B cell (primary cell): Measurements from ENCODE around the gene EZH1. TPM values are rescaled to one million over a fixed set of nuclear protein-coding genes. Genes with fewer than 3 reads are reported as not detected.
A peak's percentile ranks its signal among the peaks of the same experiment; 100 is the strongest.

ENCODE experiments used
- ATAC-seq: fragments of 200-7000 bp; cut with Tn5 transposase; one replicate; pipeline ENCODE4 v1.10.0; 2021; ENCODE audit warnings: low read depth, mild to moderate bottlenecking, moderate number of reproducible peaks, moderate library complexity
- CTCF ChIA-PET: fragments of 350-600 bp; sonication (Branson Sonifier 250); formaldehyde crosslinking; loops from one replicate; lab custom pipeline; 2021; ENCODE audit warnings: antibody characterized with exemption, inconsistent platforms; lab: Charles Lee
- POLR2A ChIA-PET: fragments of 350-600 bp; sonication (Branson Sonifier 250); formaldehyde crosslinking; loops from one replicate; lab custom pipeline; 2021; ENCODE audit warnings: antibody characterized with exemption; lab: Charles Lee
- DNase-seq: peaks from one replicate; pipeline ENCODE4 v3.0.0; 2013
- H2AFZ ChIP-seq: 2 replicates; pipeline ENCODE4 v1.6.1; 2012; ENCODE audit warnings: mild to moderate bottlenecking, low read depth, low read length; ENCODE audit not compliant: insufficient read depth, poor library complexity, severe bottlenecking
- H3K27ac ChIP-seq, 2 donors: 1 replicate in 1 of 2; 2 replicates in 1 of 2; pipeline ENCODE4 v1.5.1; 2012 to 2013; ENCODE audit warnings: low read length in 2 of 2, mild to moderate bottlenecking in 2 of 2, moderate library complexity in 1 of 2
- H3K27me3 ChIP-seq, 4 experiments: fragments of 200-600 bp in 1 of 4; sonication (generic) in 1 of 4; replicated peaks in 1 of 4; 1 replicate in 2 of 4; 2 replicates in 2 of 4; pipeline versions ENCODE4 v1.6.1 to v1.7.0; 2013 to 2016; ENCODE audit warnings: low read length in 3 of 4, mild to moderate bottlenecking in 2 of 4, mixed read lengths in 1 of 4, moderate library complexity in 1 of 4; ENCODE audit not compliant: insufficient read depth in 4 of 4, control insufficient read depth in 3 of 4; ENCODE audit errors: control extremely low read depth in 1 of 4
- H3K36me3 ChIP-seq, 2 experiments: replicated peaks in 1 of 2; 1 replicate in 1 of 2; 2 replicates in 1 of 2; pipeline versions ENCODE4 v1.6.1 to v1.7.1; 2013; ENCODE audit warnings: low read length in 1 of 2; ENCODE audit not compliant: insufficient read depth in 2 of 2, control insufficient read depth in 1 of 2; ENCODE audit errors: control extremely low read depth in 1 of 2, extremely low read depth in 1 of 2
- H3K4me1 ChIP-seq, 2 donors: fragments of 200-600 bp in 1 of 2; sonication (generic) in 1 of 2; 1 replicate in 1 of 2; 2 replicates in 1 of 2; pipeline versions ENCODE4 v1.5.1 to v1.6.1; 2013 to 2017; ENCODE audit warnings: low read length in 2 of 2; ENCODE audit not compliant: control insufficient read depth in 2 of 2, insufficient read depth in 2 of 2
- H3K4me2 ChIP-seq: replicated peaks from 2 replicates; pipeline ENCODE3; 2012; ENCODE audit warnings: mild to moderate bottlenecking, low read depth, low read length; ENCODE audit not compliant: poor library complexity, severe bottlenecking
- H3K4me3 ChIP-seq, 5 experiments: fragments of 200-600 bp in 1 of 5; sonication (generic) in 1 of 5; 1 replicate in 3 of 5; 2 replicates in 2 of 5; pipeline versions ENCODE4 v1.5.1 to v1.7.0; 2011 to 2016; ENCODE audit warnings: low read length in 4 of 5, mild to moderate bottlenecking in 4 of 5, low read depth in 2 of 5, control low read depth in 1 of 5, moderate library complexity in 1 of 5; ENCODE audit not compliant: insufficient read depth in 1 of 5; ENCODE audit errors: control extremely low read depth in 1 of 5, extremely low read depth in 1 of 5
- H3K79me2 ChIP-seq: fragments of 200-600 bp; sonication (generic); one replicate; pipeline ENCODE4 v1.6.0; 2016; ENCODE audit warnings: low read length; ENCODE audit not compliant: control insufficient read depth, insufficient read depth
- H3K9ac ChIP-seq: fragments of 200-600 bp; sonication (generic); 2 replicates; pipeline ENCODE4 v1.6.1; 2017; ENCODE audit warnings: mild to moderate bottlenecking, low read length, moderate library complexity
- H3K9me3 ChIP-seq, 3 donors: one replicate each; pipeline versions ENCODE4 v1.6.1 to v1.7.1; 2013; ENCODE audit warnings: low read length in 2 of 3; ENCODE audit not compliant: control insufficient read depth in 2 of 3, insufficient read depth in 1 of 3; ENCODE audit errors: control extremely low read depth in 1 of 3
- H4K20me1 ChIP-seq: 2 replicates; pipeline ENCODE4 v1.6.0; 2012; ENCODE audit warnings: mild to moderate bottlenecking, low read length; ENCODE audit not compliant: insufficient read depth, control insufficient read depth, poor library complexity, severe bottlenecking
- H3K27ac Mint-ChIP-seq: one replicate; pipeline ENCODE4 v1.8.0; 2021; ENCODE audit warnings: mixed read lengths
- H3K27me3 Mint-ChIP-seq: one replicate; pipeline ENCODE4 v1.8.0; 2021; ENCODE audit warnings: mixed read lengths
- H3K4me1 Mint-ChIP-seq: one replicate; pipeline ENCODE4 v1.8.0; 2021; ENCODE audit warnings: mixed read lengths
- H3K4me3 Mint-ChIP-seq: one replicate; pipeline ENCODE4 v1.8.0; 2021; ENCODE audit warnings: mixed read lengths
- H3K9me3 Mint-ChIP-seq: one replicate; pipeline ENCODE4 v1.8.0; 2022; ENCODE audit warnings: mixed read lengths; ENCODE audit not compliant: insufficient read depth
- CTCF ChIP-seq: fragments of 200-600 bp; IDR thresholded peaks from one replicate; pipeline ENCODE4 v1.8.0; 2022; ENCODE audit warnings: antibody characterized with exemption, mild to moderate bottlenecking
- EZH2 ChIP-seq: IDR thresholded peaks from 2 replicates; pipeline ENCODE4 v1.6.1; 2012; ENCODE audit warnings: borderline replicate concordance, low read depth, mild to moderate bottlenecking, moderate library complexity, low read length; ENCODE audit not compliant: insufficient read depth, poor library complexity, severe bottlenecking
- WGBS: methylation state at CpG from one replicate; pipeline ENCODE4 v1.1.5; 2013; ENCODE audit warnings: missing lambda C conversion rate; ENCODE audit not compliant: insufficient coverage; 5-methylcytosine and 5-hydroxymethylcytosine counted together
- intact Hi-C: fragments of 100-400 bp; cut with micrococcal nuclease; formaldehyde crosslinking; loops from one replicate; pipeline ENCODE4 v1.10.0; 2022
- polyA plus RNA-seq: library from polyadenylated mRNA; depleted of rRNA; stranded (reverse); fragments of >200 nt; gene quantifications from 2 replicates; pipeline ENCODE4 v1.2.3, GENCODE V29; 2012
- total RNA-seq, 2 donors: library from RNA; stranded (reverse); fragments of 120-200 nt in 1 of 2; gene quantifications; 1 replicate in 1 of 2; 2 replicates in 1 of 2; pipeline versions ENCODE4 v1.2.3 to v1.2.4, GENCODE V29; 2013 to 2022

The EZH1 gene
- total and polyA plus RNA-seq, 2 donors (not counting 1 experiment from before 2014, with no cell fraction given) = 115 to 169 TPM

- Histone ChIP-seq H3K79me2 (no peaks in the 10 kb centered on the region), H3K9ac (peak overlapping the region; percentile 51), H3K9me3 (peaks cover 0 to 34% (median 0%) of the 10 kb centered on the region in 3 donors), H3K4me3 (peak overlapping the region in 4 of 5 experiments; percentile 53 to 74 (median 66)), H3K27ac (no peak overlapping the region), H2AFZ (peak overlapping the region; percentile 73), H3K4me1 (peaks cover 69 to 77% of the 10 kb centered on the region in 2 donors), H3K27me3 (peaks cover 0 to 67% (median 28%) of the 10 kb centered on the region in 4 experiments), H4K20me1 (peaks cover 26% of the 10 kb centered on the region), H3K4me2 (peak overlapping the region; percentile 99), H3K36me3 (no peaks in the 10 kb centered on the region)
- peaks cover 19% of the 10 kb centered on the region for H3K27me3 Mint-ChIP-seq
- ChIA-PET POLR2A (interaction anchor here (4.5 kb wide), 1 partner anchor 67 kb away, joined by 19 read pairs; the partner anchor contains the start of genes RETREG3 and TUBG1), CTCF (interaction anchor here (1.2 kb wide), 1 partner anchor 66 kb away, joined by 3 read pairs; the partner anchor contains the start of genes RETREG3 and TUBG1)
- peaks cover 60% of the 10 kb centered on the region for H3K4me1 Mint-ChIP-seq
- intact Hi-C loops = loop anchor here (2.0 to 10.0 kb wide), 5 partner anchors 109 to 481 kb away; partner anchors contain the start of genes GHDC, MLX, NAGLU and PTGES3L
- DNase-seq (no peak), ATAC-seq (no peak)
- peak overlapping the region; percentile 6 for H3K27ac Mint-ChIP-seq
- no peaks in the 10 kb centered on the region for H3K9me3 Mint-ChIP-seq
- peak; percentile 55 for TF ChIP-seq EZH2
- TF ChIP-seq CTCF = no peak
- WGBS = under 1% methylated on average over 43 of the region's 43 CpGs
- peak overlapping the region; percentile 81 for H3K4me3 Mint-ChIP-seq
Observed at GRCh38 chr17:42675965-42676423, 68.8 kb downstream of the EZH1 start.
